NCI-H1105 (cell line): Measurements from ENCODE around the gene RIMBP2.

Source experiments
- DNase-seq: peaks from one replicate; lab custom pipeline; 2025; lab: John Stamatoyannopoulos, UW

The RIMBP2 gene

GRCh38 chr12:130424858-130425697 is 291.0 kb downstream of the RIMBP2 start:
- no peak for DNase-seq

- no peak for DNase-seq
Observed at GRCh38 chr12:130423991-130424857, 291.9 kb downstream of the RIMBP2 start.

GRCh38 chr12:130423136-130423535 is 293.0 kb downstream of the RIMBP2 start:
- no peak for DNase-seq

- no peak for DNase-seq
Observed at GRCh38 chr12:130422676-130423075, 293.4 kb downstream of the RIMBP2 start.

- no peak for DNase-seq
Observed at GRCh38 chr12:130421896-130422295, 294.2 kb downstream of the RIMBP2 start.

GRCh38 chr12:130420071-130420470 is 296.0 kb downstream of the RIMBP2 start:
- DNase-seq = no peak

GRCh38 chr12:130419116-130419515 is 297.0 kb downstream of the RIMBP2 start:
- no peak for DNase-seq

- no peak for DNase-seq
Observed at GRCh38 chr12:130418251-130418650, 297.8 kb downstream of the RIMBP2 start.

- DNase-seq = no peak
Observed at GRCh38 chr12:130414381-130414780, 301.7 kb downstream of the RIMBP2 start.

- DNase-seq = no peak
Observed at GRCh38 chr12:130413909-130414308, 302.2 kb downstream of the RIMBP2 start.

- no peak for DNase-seq
Observed at GRCh38 chr12:130412384-130412783, 303.7 kb downstream of the RIMBP2 start.

GRCh38 chr12:130405332-130405731 is 310.8 kb downstream of the RIMBP2 start:
- no peak for DNase-seq

GRCh38 chr12:130401703-130402102 is 314.4 kb downstream of the RIMBP2 start:
- no peak for DNase-seq

- no peak for DNase-seq
Observed at GRCh38 chr12:130398100-130398848, 317.8 kb downstream of the RIMBP2 start.

- no peak for DNase-seq
Observed at GRCh38 chr12:130396667-130397066, 319.4 kb downstream of the RIMBP2 start.

- no peak for DNase-seq
Observed at GRCh38 chr12:130394906-130395305, 321.2 kb downstream of the RIMBP2 start.

GRCh38 chr12:130391186-130391585 is 324.9 kb downstream of the RIMBP2 start:
- no peak for DNase-seq

- DNase-seq = no peak
Observed at GRCh38 chr12:130385193-130385592, 330.9 kb downstream of the RIMBP2 start.

- DNase-seq = no peak
Observed at GRCh38 chr12:130384234-130384633, 331.9 kb downstream of the RIMBP2 start.

- no peak for DNase-seq
Observed at GRCh38 chr12:130382818-130383217, 333.3 kb downstream of the RIMBP2 start.

- no peak for DNase-seq
Observed at GRCh38 chr12:130375296-130376287, 340.5 kb downstream of the RIMBP2 start.
